ENCODE data around the gene LGALS1.

Gene LGALS1

DNA sequence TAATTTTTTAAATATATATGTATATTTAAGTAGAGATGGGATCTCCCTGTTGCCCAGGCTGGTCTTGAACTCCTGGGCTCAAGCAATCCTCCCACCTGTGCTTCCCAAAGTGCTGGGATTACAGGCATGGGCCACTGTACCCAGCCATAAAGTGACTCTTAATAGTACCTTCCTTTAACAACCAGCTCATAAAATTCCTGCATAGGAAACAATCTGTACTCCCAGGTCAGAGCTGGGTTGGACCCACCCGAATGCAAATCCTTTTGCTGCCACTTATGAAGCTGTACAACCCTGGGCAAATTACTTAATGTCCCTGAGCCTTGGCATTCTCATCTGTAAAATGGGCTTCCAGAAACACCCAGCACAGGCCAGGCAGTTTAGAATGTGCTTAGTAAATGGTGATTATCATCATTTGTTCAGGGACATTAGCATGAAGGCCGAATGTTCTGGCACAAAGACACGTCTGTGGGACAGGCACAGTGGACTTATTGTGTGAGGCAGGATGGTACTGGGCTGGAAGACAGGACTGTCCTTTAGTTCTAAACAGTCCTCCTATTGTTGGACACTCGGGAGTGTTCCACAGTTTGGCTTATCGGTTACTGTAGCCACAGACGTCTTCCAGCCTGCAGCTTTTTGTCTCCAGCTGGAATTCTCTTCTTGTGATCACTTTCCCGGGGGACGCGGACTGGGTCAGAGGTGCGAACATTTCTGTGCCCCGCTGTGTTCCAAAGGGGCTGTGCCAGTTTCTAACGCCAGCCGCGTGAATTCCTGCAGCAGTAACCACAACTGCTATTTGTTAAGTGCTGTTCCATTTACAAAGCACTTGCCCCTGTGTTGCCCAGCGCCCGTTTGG, 11.0 kb upstream of the LGALS1 start:
- no peak for DNase-seq

DNA sequence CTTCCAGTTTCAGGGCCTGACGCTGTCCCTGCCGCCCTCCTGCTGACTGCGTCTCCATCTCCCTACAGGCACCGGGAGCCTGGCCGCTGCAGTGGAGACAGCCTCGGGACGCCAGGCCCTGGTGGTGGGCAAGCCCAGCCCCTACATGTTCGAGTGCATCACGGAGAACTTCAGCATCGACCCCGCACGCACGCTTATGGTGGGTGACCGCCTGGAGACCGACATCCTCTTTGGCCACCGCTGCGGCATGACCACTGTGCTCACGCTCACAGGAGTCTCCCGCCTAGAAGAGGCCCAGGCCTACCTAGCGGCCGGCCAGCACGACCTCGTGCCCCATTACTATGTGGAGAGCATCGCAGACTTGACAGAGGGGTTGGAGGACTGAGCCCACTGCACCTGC, 9.9 kb upstream of the LGALS1 start:
- no peak for DNase-seq

DNA sequence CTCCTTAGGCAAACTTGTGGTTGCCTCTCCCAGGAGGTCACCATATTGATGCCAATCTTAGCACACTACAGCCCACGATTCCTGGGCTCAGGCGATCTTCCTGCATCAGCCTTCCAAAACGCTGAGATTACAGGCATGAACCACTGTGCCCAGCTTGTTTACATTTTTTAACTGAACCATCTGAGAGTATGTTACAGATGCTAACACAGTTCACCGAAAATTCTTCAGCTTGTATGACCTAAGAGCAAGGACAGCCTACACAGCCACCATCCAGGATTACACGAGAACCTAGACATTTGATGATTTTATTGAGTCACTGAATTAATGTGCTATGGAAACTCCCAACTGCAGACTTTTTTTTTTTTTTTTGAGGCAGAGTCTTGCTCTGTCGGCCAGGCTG, 5.8 kb upstream of the LGALS1 start:
- DNase-seq, result no peak

DNA sequence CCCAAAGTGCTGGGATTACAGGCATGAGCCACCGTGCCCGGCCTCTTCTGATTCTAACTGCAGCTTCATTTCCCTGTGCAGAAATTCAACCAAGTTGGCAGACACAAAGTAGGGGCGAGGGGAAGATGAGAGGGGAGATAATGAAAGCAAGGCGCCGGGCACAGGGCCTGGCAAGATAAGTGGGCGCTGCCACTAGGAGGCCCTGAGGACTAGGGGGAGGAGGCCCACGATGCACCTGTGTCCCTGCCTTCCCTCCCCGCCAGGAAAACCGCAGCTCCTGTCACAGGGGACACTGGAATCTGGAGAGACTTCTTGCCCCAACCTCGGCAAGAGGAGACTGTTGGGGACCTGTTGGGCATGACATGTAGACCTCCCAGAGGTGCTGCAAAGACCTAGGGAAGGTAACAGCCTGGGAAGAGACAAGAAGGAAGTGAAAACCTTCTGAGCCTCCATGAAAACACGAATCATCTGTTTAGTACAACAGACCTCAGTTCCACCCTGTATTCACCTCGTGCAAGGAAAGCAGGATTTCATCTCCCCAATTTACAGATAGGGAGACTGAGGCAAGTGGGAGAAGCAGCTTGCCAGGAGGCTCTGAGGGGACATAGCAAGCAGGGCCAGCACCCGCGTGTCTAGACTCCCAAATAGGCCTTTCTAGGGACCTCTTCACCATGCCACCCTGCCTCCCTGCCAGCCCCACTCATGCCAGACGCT, 3.1 kb upstream of the LGALS1 start:
- DNase-seq, result peak; percentile 78

DNA sequence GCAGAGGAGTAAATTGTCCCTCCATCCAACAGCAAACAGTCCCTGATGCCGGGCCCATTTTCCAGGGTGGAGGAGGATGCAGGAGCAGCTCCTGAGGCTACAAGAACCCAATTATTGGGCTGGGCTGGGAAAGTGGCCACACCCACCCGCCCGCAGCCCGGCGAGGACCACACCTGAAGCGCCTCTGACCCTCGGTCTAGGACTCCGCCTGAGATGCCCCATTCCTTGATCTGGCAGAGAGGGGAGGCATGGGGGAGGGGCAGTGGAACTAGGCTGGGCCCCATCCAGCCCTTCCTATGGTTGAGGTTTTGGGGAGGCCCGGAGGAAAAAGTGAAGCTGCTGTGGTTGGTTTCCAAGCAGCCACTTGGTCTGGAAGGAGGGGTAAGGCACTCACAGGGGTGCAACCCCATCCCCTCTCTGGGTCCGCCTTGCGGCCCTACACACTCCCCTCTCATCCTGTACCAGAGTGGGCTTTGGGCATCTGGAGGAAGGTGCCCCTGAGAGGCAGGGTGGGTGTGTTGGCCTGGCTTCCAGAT, 2.4 kb upstream of the LGALS1 start:
- DNase-seq, result no peak

DNA sequence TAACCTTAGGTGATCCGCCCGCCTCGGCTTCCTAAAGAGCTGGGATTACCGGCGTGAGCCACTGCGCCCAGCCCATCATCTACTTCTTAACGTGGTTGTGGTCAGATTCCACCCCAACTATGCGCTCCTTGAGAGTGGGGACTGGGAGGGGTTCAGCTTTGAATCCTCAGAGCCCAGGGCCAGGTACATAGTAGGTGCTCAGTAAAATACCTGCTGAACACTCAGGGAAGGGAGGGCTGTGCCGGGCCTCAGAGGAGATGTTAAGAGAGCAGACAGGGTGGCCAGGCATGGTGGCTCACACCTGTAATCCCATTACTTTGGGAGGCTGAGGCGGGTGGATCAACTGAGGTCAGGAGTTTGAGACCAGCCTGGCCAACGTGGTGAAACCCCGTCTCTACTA, 1.2 kb upstream of the LGALS1 start:
- no peak for DNase-seq

DNA sequence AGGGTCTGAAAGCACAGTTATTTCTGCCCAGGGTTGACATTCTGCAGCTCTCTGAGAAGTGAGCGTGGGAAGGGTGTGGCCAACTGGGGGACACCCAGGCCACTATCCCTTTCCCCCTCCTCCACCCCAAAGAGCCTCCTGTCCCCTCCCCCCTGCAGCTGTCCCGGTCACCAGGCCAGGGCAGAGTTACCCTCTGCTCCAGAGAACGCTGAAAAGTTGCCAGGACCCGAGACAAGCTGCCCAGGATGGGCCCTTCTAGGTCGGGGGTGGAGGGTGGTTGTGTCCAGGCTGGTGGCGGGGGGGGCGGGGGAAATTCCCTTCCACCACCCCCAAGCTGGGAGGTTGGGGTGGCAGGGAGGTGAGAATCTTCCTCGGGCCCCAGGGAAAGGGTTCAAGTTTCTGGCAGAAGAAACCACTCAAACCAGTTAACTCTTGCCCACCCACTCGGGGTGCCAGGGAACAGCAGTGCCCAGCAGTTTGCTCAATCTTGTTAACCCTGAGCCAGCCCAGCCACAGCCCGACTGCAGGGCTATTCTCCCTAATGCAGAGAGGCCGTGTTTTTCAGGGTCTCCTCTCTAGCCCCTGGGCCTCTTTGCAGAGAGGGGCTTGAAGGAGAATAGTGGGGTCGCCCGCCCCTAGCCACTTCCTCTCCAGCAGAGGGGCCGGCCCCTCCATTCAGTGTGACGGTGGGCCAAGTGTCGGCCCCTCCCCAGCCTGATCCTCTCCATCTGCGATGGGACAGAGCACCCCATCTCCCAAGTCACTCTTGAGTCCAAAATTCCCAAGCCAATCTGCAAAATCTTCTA, 697 bp downstream of the LGALS1 start:
- DNase-seq, result peak; percentile 81

DNA sequence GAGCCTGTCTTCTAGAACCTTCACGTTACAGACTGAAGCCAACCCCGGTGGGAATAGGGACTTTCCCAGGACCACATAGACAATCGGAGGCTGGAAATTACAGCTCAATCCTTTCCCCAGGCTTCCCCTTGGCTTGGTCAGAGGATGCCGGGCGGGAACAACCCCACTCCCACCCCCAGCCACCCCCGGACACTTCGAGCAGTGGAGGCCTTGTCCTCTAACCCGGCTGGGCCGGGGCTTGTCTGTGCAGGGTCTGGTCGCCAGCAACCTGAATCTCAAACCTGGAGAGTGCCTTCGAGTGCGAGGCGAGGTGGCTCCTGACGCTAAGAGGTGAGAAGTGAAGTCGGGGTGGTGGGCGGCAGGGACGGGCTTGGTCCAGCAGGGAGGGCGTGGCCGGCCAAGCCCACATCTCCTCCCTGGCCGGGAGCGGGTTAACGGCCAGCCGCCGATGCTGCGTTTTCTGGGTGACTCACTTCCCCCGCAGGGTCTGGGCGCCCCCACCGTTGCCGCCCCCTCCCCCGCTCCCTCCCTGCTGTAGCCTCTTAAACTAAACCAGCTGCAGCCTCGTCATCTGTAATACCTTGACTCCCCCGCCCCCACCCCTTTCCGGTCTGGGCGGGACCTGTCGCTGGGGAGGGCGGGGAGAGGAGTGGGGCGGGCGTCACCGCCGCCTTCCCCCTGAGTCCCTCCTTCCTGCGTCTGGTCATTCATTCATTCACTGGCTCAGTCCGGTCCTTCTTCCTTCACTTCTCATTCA, 1.5 kb downstream of the LGALS1 start:
- DNase-seq, result peak; percentile 95

DNA sequence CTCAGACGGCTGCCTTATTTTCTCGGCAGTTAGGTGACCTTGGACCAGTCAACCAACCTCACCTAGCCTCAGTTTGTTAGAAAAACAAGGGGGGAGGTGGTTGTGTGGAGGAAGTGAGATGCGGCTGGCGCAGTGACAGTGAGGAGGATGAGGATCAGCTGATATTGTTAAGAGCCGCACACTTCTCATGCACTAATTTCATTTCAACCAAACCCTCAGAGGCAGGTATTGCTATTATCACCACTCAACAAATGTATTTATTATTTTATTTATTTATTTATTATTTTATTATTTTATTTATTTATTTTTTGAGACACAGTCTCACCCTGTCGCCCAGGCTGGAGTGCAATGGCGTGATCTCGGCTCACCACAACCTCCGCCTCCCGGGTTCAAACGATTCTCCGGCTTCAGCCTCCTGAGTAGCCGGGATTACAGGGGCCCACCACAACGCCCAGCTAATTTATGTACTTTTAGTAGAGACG, 2.1 kb downstream of the LGALS1 start:
- no peak for DNase-seq

DNA sequence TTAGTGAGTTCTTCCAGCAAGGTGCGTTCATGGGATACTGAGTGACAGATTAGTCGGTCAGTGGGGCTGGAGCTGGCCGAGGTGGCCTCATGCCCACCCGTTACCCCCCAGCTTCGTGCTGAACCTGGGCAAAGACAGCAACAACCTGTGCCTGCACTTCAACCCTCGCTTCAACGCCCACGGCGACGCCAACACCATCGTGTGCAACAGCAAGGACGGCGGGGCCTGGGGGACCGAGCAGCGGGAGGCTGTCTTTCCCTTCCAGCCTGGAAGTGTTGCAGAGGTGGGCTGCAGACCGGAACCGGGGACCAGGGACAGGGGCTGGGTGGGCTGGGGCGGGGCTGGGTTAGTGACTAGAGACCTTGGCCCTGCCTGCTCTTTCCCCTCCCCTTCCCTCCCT, 2.9 kb downstream of the LGALS1 start:
- DNase-seq, result no peak

DNA sequence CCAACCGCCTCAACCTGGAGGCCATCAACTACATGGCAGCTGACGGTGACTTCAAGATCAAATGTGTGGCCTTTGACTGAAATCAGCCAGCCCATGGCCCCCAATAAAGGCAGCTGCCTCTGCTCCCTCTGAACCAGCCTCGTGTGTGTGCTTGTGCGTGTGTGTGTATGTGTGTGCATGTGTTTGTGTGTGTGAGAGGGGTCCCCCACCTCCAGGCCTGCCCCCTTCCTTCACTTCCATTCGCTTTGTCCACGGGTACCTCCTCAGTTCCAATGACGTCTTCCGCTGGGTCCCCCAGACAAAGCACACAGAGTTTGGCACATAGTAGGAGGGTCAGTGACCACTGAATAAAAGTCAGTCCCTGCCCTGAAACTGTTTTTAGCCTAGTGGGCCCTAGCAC, 4.2 kb downstream of the LGALS1 start:
- no peak for DNase-seq

DNA sequence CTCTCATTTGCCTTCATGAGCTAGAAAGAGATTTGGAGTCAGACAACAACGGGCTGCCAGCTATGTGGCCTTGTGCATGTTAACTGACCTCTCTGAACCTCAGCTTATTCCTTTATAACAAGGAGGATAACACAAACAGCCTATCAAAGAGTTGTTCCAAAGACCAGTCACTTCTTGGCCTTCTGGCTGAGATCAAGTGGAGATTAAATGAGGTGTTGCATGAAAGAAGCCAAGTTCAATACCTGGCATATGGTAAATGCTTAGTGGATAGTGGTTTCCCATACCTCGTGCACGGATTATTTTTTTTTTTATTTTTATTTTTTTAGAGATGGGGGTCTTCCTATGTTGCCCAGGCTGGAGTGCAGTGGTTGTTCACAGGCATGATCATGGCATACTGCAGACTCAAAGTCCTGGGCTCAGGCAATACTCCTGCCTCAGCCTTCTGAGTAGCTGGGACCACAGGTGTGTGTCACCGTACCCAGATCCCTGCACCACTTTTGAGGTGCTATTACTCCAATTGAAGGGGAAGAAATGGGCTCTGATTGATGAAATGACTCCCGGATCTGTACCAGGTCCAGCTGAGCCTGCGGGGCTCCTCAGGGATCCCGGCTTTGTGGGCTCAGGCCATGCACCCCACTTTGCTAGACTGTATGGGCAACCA, 4.9 kb downstream of the LGALS1 start:
- DNase-seq, result no peak

DNA sequence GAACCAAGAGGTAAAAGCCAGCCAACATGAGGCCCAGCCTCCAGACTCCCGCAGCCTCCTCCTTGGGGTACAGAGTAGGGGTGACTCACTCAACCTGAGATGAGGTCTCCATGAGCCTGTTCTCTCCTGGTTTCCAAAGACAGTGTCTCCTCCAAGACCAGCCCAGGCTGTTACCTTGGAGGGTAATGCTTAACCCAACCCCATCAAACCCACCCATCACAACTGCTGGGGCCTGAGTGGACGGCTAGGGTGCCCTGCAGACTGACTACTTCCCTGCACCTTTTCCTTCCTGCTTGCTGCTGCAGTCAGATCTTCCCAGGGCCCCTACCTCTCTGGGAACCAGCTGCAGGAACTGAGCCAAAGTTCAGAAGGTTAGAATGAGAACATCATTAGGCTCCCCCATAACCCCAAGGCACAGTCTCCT, 5.6 kb downstream of the LGALS1 start:
- DNase-seq, result no peak

DNA sequence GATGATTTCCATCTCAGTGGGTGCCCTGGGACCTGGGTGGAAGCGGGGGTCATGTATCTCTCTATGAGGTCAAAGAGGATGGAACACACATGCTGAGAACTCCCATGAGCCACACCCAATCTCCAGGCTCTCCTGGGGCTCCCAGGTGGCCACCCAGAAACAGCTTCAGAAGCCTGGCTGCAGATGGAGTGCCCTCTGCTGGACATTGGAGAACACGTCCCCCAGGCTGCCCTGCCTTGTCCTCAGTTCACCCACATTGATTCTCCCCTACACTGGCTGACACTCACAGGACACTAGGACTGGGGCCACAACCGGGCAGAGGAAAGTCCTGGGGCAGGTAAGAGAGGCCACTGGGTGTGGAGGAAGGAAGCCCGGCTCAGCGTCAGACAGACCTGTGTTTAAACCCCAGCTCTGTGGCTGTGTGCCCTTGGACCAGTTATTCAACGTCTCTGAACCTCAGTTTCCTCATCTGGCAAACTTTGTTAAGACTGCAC, 6.2 kb downstream of the LGALS1 start:
- DNase-seq, result peak; percentile 86

DNA sequence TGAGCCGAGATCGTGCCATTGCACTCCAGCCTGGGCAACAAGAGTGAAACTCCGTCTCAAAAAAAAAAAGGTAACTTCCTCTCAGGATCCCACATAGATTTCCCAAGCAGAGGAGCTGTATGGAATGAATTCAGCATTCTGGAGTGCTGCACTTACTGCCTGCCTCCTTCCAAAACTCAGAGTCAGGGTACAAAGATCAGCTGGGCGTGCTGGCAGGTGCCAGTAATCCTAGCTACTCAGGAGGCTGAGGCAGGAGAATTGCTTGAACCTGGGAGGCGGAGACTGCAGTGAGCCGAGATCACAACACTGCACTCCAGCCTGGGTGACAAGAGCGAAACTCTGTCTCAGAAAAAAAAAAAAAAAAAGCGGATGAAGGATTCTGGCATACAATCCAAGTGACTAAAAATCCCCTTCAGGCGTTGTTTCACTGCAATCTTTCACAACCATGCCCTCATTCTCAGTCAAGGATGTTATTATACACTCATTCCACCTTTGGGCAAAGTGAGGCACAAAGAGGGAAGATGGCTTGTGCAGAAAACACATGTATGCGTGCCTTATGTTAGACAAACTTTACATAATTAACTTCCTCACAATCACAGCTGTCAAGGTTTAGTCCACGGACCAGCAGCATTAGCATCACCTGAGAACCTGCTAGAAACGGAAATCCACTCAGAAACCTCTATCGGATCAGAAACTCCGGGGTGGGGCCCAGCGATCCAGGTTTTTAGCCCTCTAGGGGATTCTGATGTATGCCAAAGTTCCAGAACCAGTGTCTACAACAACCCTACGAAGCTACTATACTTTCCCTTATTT, 9.6 kb downstream of the LGALS1 start:
- no peak for DNase-seq

DNA sequence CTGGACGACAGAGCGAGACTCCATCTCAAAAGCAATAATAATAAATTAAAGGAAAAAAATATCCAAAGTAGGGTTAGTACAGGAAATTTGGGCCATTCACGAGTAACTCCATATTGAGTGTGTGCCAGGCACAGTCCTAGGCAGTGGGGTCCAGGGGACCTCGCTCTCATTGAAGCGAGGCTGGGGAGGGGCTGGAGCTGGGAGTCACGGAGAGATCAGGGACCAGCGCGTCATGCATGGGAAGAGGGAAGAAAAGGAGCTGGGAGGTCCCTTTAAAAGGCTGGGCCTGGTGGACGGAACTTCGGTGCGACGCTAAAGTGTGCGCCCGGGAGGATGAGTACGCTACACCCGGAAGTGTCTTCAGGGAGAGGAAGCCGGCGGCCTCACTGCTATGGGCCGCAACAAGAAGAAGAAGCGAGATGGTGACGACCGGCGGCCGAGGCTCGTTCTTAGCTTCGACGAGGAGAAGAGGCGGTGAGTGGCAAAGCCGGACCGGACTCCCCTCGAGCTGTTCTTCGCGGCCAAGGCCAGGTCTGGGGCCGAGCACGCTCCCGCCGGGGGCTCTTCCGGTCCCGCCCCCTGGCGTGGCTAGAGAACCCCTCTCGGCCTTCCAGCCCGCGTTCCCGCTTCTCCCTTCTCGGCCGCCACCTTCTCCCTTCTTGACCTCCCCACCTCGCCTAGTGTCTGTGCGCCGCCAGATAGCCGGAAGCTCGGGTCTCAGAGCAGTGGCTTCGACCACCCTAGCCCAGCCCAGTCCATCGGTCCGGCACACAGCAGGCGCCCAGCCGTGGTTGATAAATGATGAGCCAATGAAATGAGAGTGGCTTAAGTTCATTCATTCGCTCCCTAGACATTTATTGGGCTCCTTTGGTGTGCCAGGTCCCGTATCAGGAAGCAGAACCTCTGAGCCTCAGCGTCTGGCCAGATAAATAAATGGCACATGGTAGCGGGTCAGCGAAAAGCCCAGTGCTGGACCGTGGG, 10.9 kb downstream of the LGALS1 start, which contains the start of gene NOL12:
Gene NOL12 (plus strand): TSS at position 342 of the 981 bp plus-strand sequence. CDS start 50 bp downstream, at position 392.
- DNase-seq, result peak; percentile 89

DNA sequence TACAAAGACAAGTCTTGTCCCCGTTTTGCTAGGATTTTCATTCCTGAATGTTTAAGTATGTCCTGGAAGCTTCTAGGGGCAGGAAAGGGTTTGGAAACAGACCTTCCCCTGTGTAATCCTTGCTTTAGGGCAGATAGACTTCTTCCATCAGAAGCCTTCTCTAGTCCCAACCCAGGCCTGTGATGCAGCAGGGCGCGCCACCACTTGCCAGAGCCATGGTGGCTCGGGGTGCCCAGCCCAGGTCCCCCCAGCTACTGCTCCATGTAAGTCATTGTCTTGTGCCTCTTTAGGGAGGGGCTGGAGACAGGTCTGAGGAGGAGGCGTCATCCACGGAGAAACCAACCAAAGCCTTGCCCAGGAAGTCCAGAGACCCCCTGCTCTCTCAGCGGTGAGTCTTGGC, 15.0 kb downstream of the LGALS1 start:
- no peak for DNase-seq

DNA sequence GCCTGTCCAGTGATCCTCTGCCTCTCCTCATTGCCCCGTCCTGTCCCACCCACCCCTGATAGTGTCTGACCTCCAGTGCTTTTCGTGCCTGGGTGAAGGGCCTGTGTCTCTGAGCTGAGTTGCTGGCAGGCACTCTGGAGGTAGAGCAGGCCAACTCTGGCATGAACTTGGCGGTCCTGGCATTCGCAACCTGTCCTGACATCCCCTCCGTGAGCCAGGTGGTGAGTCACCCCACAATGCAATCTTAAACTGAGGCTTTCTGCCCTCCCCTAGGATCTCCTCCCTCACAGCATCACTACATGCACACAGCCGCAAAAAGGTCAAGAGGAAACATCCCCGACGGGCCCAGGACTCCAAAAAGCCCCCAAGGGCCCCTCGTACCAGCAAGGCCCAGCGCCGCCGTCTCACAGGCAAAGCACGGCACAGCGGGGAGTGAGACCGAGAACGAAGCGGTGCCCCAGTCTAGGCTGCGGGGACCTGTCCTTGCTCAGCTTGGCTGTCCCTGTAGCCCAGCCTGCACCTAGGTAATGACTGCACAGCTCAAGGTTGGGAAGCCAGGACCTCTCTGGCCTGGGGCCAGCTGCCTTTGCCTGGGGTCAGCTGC, 15.6 kb downstream of the LGALS1 start:
- DNase-seq, result no peak

Data from RPMI8226 (cell line).